ENCODE results near the gene CRHR1. TPM values are rescaled to one million over a fixed set of nuclear protein-coding genes. Genes with fewer than 3 reads are reported as not detected.

The CRHR1 gene
- total RNA-seq, 2 experiments from 2014 or later = not detected

DNA sequence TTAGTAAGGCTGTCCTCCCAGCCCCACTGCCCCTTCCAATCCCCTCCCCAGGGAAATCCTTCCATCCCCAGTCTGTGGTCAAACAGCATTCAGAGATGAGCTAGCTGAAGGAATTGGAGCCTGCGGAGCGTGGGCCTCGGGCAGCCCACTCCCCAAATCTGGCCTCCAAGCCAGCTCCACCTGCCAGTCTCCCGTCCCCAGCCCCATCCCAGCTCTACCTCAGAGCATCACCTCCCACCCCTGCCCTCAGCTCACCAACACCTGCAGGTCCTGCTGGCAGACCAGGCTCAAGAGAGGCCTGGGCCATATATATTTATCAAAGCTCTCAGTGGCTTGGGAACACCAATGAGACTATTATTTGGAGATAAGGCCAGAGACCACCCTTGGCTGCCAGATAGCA, 55.3 kb downstream of the CRHR1 start:
- Histone ChIP-seq H3K36me3 (ENCODE audit: insufficient read depth, low read length) (no peaks in the 10 kb centered on the region), H3K9me3 (ENCODE audit: control insufficient read depth in 1 of 2, insufficient read depth in 1 of 2, low read length in 2 of 2) (no peaks in the 10 kb centered on the region), H3K27me3 (ENCODE audit: control insufficient read depth in 1 of 2, insufficient read depth in 2 of 2, low read length in 2 of 2) (no peaks in the 10 kb centered on the region), H3K4me3 (ENCODE audit: low read length) (no peak overlapping the region), H3K27ac (ENCODE audit: low read depth in 1 of 2, low read length in 2 of 2) (no peak overlapping the region), H3K4me1 (ENCODE audit: insufficient read depth, low read length) (no peaks in the 10 kb centered on the region)
- intact Hi-C loops (cut with DNase I, micrococcal nuclease) = no loop called here
- CTCF ChIA-PET = no interaction called here
- Mint-ChIP-seq H3K27me3 (peaks cover 4% of the 10 kb centered on the region), H3K9me3 (no peaks in the 10 kb centered on the region), H3K4me1 (ENCODE audit: low read depth) (no peaks in the 10 kb centered on the region), H3K4me3 (no peak overlapping the region), H3K27ac (no peak overlapping the region), H3K36me3 (ENCODE audit: low read depth) (no peaks in the 10 kb centered on the region)
- POLR2A ChIA-PET = no interaction called here
- TF ChIP-seq, protein P1, sequence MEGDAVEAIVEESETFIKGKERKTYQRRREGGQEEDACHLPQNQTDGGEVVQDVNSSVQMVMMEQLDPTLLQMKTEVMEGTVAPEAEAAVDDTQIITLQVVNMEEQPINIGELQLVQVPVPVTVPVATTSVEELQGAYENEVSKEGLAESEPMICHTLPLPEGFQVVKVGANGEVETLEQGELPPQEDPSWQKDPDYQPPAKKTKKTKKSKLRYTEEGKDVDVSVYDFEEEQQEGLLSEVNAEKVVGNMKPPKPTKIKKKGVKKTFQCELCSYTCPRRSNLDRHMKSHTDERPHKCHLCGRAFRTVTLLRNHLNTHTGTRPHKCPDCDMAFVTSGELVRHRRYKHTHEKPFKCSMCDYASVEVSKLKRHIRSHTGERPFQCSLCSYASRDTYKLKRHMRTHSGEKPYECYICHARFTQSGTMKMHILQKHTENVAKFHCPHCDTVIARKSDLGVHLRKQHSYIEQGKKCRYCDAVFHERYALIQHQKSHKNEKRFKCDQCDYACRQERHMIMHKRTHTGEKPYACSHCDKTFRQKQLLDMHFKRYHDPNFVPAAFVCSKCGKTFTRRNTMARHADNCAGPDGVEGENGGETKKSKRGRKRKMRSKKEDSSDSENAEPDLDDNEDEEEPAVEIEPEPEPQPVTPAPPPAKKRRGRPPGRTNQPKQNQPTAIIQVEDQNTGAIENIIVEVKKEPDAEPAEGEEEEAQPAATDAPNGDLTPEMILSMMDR (IDR thresholded peaks at IDR 0.05) = no peak
- ATAC-seq (ENCODE audit: poor library complexity) (no peak), DNase-seq (no peak)

DNA sequence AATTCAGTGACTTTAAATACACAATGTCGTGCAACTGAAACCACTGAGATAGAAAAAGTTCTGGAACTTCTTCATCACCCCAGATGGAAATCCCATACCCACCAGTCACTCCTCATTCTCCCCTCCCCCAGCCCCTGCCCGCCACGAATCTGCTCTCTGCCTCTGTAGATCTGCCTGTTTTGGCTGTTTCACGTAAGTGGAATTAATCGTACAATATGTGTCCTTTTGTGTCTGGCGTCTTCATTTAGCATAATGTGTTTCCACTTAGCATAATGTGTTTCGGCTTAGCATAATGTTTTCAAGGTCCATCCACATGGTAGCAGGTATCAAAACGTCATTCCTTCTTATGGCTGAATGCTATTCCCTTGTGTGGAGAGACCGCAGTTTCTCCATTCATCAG, 57.1 kb downstream of the CRHR1 start:
- Histone ChIP-seq H3K27me3 (ENCODE audit: control insufficient read depth in 1 of 2, insufficient read depth in 2 of 2, low read length in 2 of 2) (no peaks in the 10 kb centered on the region), H3K36me3 (ENCODE audit: insufficient read depth, low read length) (no peaks in the 10 kb centered on the region), H3K4me1 (ENCODE audit: insufficient read depth, low read length) (no peaks in the 10 kb centered on the region), H3K9me3 (ENCODE audit: control insufficient read depth in 1 of 2, insufficient read depth in 1 of 2, low read length in 2 of 2) (no peaks in the 10 kb centered on the region), H3K4me3 (ENCODE audit: low read length) (no peak overlapping the region), H3K27ac (ENCODE audit: low read depth in 1 of 2, low read length in 2 of 2) (no peak overlapping the region)
- intact Hi-C loops (cut with DNase I, micrococcal nuclease) = no loop called here
- Mint-ChIP-seq H3K27me3 (peaks cover 4% of the 10 kb centered on the region), H3K27ac (no peak overlapping the region), H3K9me3 (no peaks in the 10 kb centered on the region), H3K36me3 (ENCODE audit: low read depth) (no peaks in the 10 kb centered on the region), H3K4me3 (no peak overlapping the region), H3K4me1 (ENCODE audit: low read depth) (no peaks in the 10 kb centered on the region)
- no peak for DNase-seq
- ChIA-PET POLR2A (no interaction called here), CTCF (no interaction called here)
- TF ChIP-seq, protein P1 (IDR thresholded peaks at IDR 0.05) = no peak
- no peak for ATAC-seq (ENCODE audit: poor library complexity)

DNA sequence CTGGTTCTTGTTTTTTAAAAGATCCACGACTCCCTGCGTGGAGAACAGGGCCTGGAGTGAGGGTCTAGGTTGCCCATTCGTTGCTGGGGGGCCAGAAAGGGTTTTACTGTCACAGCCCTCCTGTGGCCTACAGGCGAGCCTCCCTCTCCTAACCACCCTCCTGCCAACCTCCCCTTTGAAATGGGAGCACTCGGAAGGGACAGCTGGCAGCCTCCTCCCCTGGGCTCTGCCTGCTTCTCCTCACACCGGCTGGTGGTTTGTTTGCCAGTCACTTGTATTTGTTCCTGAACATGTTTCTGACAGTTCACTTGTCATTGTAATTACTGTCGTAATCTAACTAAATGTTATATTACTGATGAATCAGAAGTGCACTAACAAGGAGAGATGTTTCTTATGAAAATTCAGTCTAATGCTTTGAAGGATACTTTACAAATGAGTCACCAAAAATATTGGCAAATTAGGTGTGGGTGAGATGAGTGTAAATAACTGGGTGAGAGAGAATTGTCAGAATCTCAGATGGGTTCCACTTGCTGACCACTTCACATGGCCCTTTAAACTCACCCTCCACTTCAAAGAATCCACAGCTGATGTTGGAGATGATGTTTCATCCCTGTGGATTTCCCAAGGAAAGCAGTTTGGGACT, 57.9 kb downstream of the CRHR1 start:
- CTCF ChIA-PET = no interaction called here
- POLR2A ChIA-PET = no interaction called here
- Mint-ChIP-seq H3K4me3 (no peak overlapping the region), H3K36me3 (ENCODE audit: low read depth) (no peaks in the 10 kb centered on the region), H3K27me3 (peaks cover 4% of the 10 kb centered on the region), H3K9me3 (no peaks in the 10 kb centered on the region), H3K27ac (no peak overlapping the region), H3K4me1 (ENCODE audit: low read depth) (no peaks in the 10 kb centered on the region)
- Histone ChIP-seq H3K9me3 (ENCODE audit: control insufficient read depth in 1 of 2, insufficient read depth in 1 of 2, low read length in 2 of 2) (no peaks in the 10 kb centered on the region), H3K36me3 (ENCODE audit: insufficient read depth, low read length) (no peaks in the 10 kb centered on the region), H3K4me3 (ENCODE audit: low read length) (no peak overlapping the region), H3K4me1 (ENCODE audit: insufficient read depth, low read length) (no peaks in the 10 kb centered on the region), H3K27me3 (ENCODE audit: control insufficient read depth in 1 of 2, insufficient read depth in 2 of 2, low read length in 2 of 2) (no peaks in the 10 kb centered on the region), H3K27ac (ENCODE audit: low read depth in 1 of 2, low read length in 2 of 2) (no peak overlapping the region)
- TF ChIP-seq, protein P1 (IDR thresholded peaks at IDR 0.05) = no peak
- ATAC-seq (ENCODE audit: poor library complexity) (no peak), DNase-seq (no peak)
- intact Hi-C loops (cut with DNase I, micrococcal nuclease) = no loop called here

Data from CD4-positive, alpha-beta T cell (primary cell).